ENCODE results near the gene CDC123. TPM values are rescaled to one million over a fixed set of nuclear protein-coding genes. Genes with fewer than 3 reads are reported as not detected.

CDC123 gene
- total RNA-seq, 1 experiment from 2014 or later: 132 TPM

DNA sequence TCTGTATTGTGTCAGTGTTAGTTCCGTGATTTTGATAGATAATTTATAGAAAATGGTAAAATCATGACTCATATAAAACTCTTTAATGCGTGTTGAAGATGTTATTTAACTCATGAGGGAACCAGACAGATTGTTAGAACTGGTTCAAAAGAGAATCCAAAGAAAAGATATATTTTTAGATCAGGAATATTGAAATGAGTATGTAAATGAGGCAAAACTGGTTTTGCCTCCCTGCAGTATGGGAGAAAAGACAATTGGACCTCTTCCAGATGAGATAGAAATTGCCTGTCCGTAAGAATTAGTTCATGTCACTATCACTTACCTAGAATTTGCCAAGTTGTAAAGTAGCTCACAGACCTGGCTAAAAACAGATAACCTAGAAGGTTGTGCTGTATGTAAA is 17.6 kb downstream of the CDC123 start:
- Histone ChIP-seq H3K4me2 (ENCODE audit: low read length) (no peak overlapping the region), H3K9me2 (ENCODE audit: insufficient read depth) (no peaks in the 10 kb centered on the region), H3K4me3 (replicated peaks in 1 of 2; ENCODE audit: low read depth in 1 of 2, low read length in 2 of 2) (no peak overlapping the region), H4K20me1 (ENCODE audit: insufficient read depth) (0 out of 2 replicates have a peak, but pooled peaks cover 4% of the 10 kb centered on the region), H3K36me3 (ENCODE audit: control insufficient read depth in 1 of 2, insufficient read depth in 2 of 2, low read length in 2 of 2) (peaks cover 44 to 50% of the 10 kb centered on the region in 2 experiments; a peak in 3 of 4 replicates), H3K9ac (ENCODE audit: low read length) (no peak overlapping the region), H2AFZ (ENCODE audit: low read depth, low read length, poor library complexity, severe bottlenecking) (no peak overlapping the region), H3K79me2 (ENCODE audit: insufficient read depth, low read length) (peaks cover 82% of the 10 kb centered on the region), H3K9me3 (ENCODE audit: control insufficient read depth in 1 of 2, insufficient read depth in 1 of 2, low read depth in 1 of 2, low read length in 2 of 2) (no peaks in the 10 kb centered on the region), H3K4me1 (ENCODE audit: control insufficient read depth in 1 of 2, insufficient read depth in 2 of 2, low read length in 2 of 2) (no peaks in the 10 kb centered on the region), H3K27ac (ENCODE audit: low read depth, low read length) (no peak overlapping the region), H3K27me3 (ENCODE audit: insufficient read depth, low read length) (no peaks in the 10 kb centered on the region)
- CTCF ChIA-PET: interaction anchor here (1.1 to 2.5 kb wide), 3 partner anchors 14 to 496 kb away, joined by 3 to 16 read pairs (median 9); no protein-coding TSS in a partner anchor
- BruUV-seq (replicated peaks): no TSS peak
- DNase-seq (ENCODE audit: low read depth, low spot score) (no peak), ATAC-seq (no peak)
- POLR2A ChIA-PET: no interaction called here
- TF ChIP-seq ATF3 (IDR thresholded peaks at IDR 0.05) (no peak), ELF1 (IDR thresholded peaks at IDR 0.05; ENCODE audit: borderline replicate concordance, low read depth) (no peak), POLR2A (IDR thresholded peaks at IDR 0.05; ENCODE audit: borderline replicate concordance, extremely low read depth, insufficient read depth, insufficient read length) (no peak)
- TF ChIP-seq, protein P1, sequence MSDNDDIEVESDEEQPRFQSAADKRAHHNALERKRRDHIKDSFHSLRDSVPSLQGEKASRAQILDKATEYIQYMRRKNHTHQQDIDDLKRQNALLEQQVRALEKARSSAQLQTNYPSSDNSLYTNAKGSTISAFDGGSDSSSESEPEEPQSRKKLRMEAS (IDR thresholded peaks at IDR 0.05): no peak
- intact Hi-C loops (cut with micrococcal nuclease): loop anchor here (5.0 kb wide), 1 partner anchor 499 kb away; no protein-coding TSS in a partner anchor
- RAD21 ChIA-PET (ENCODE audit: low non-redundant PET in 1 of 2, low total read pairs in 2 of 2, uncharacterized antibody in 2 of 2, unreplicated experiment in 2 of 2): no interaction called here

GRCh38 chr10:12214093-12214492 is 18.1 kb downstream of the CDC123 start:
- no peaks in the 10 kb centered on the region for H3K4me1 ChIP-seq (ENCODE audit: control insufficient read depth in 1 of 2, insufficient read depth in 2 of 2, low read length in 2 of 2)
- no peak for DNase-seq (ENCODE audit: low read depth, low spot score)
- H3K9me2 ChIP-seq (ENCODE audit: insufficient read depth): no peaks in the 10 kb centered on the region
- ATAC-seq: no peak
- no peaks in the 10 kb centered on the region for H3K27me3 ChIP-seq (ENCODE audit: insufficient read depth, low read length)
- H2AFZ ChIP-seq (ENCODE audit: low read depth, low read length, poor library complexity, severe bottlenecking): no peak overlapping the region
- CTCF ChIA-PET: interaction anchor here (0.8 to 2.5 kb wide), 6 partner anchors 14 to 688 kb away, joined by 3 to 16 read pairs (median 3); no protein-coding TSS in a partner anchor
- POLR2A ChIA-PET: no interaction called here
- no peak overlapping the region for H3K9ac ChIP-seq (ENCODE audit: low read length)
- RAD21 ChIA-PET (ENCODE audit: low non-redundant PET in 1 of 2, low total read pairs in 2 of 2, uncharacterized antibody in 2 of 2, unreplicated experiment in 2 of 2): no interaction called here
- H3K79me2 ChIP-seq (ENCODE audit: insufficient read depth, low read length): peaks cover 82% of the 10 kb centered on the region
- H3K36me3 ChIP-seq (ENCODE audit: control insufficient read depth in 1 of 2, insufficient read depth in 2 of 2, low read length in 2 of 2): peaks cover 49 to 52% of the 10 kb centered on the region in 2 experiments; a peak in 3 of 4 replicates
- intact Hi-C loops (cut with micrococcal nuclease): loop anchor here (5.0 kb wide), 1 partner anchor 498 kb away; no protein-coding TSS in a partner anchor
- no peak overlapping the region for H3K4me2 ChIP-seq (ENCODE audit: low read length)
- H4K20me1 ChIP-seq (ENCODE audit: insufficient read depth): 0 out of 2 replicates have a peak, but pooled peaks cover 4% of the 10 kb centered on the region
- H3K4me3 ChIP-seq (replicated peaks in 1 of 2; ENCODE audit: low read depth in 1 of 2, low read length in 2 of 2): no peak overlapping the region
- H3K9me3 ChIP-seq (ENCODE audit: control insufficient read depth in 1 of 2, insufficient read depth in 1 of 2, low read depth in 1 of 2, low read length in 2 of 2): no peaks in the 10 kb centered on the region
- H3K27ac ChIP-seq (ENCODE audit: low read depth, low read length): no peak overlapping the region
- TF ChIP-seq TCF7L2 (IDR thresholded peaks at IDR 0.05; ENCODE audit: borderline replicate concordance, extremely low read depth, insufficient read depth, insufficient read length) (no peak), EGR1 (IDR thresholded peaks at IDR 0.05; ENCODE audit: low read depth) (no peak), JUND (IDR thresholded peaks at IDR 0.05) (no peak), SRF (IDR thresholded peaks at IDR 0.05; ENCODE audit: low read depth) (no peak)
- no TSS peak for BruUV-seq (replicated peaks)

All from HCT116 (cell line).